HCT116 (cell line): Measurements from ENCODE around the gene CORO2A. TPM values are rescaled to one million over a fixed set of nuclear protein-coding genes. Genes with fewer than 3 reads are reported as not detected.

Experiments used
- ATAC-seq: fragments of 200-7000 bp; cut with Tn5 transposase; 2 replicates; pipeline ENCODE4 v1.9.1; 2020; ENCODE audit warnings: mild to moderate bottlenecking, moderate library complexity
- BruUV-seq: library from RNA; stranded (reverse); fragments of 400-500 nt; replicated peaks from 2 replicates; lab custom pipeline; 2021; lab: Mats Ljungman, UMichigan
- CTCF ChIA-PET: fragments of 300-600 bp; sonication (Branson Sonifier 250); formaldehyde crosslinking; loops from one replicate; lab custom pipeline; 2021; ENCODE audit warnings: antibody characterized with exemption; lab: Charles Lee
- POLR2A ChIA-PET: fragments of 300-600, 350-600 bp; sonication (Branson Sonifier 250); formaldehyde crosslinking; loops from one replicate; lab custom pipeline; 2021; ENCODE audit warnings: antibody characterized with exemption; lab: Charles Lee
- RAD21 ChIA-PET, 2 experiments: fragments of 300-600 bp; sonication (Branson Sonifier 250); formaldehyde crosslinking; loops; one replicate each; lab custom pipeline; 2023; ENCODE audit warnings: low total read pairs in 2 of 2; ENCODE audit not compliant: uncharacterized antibody in 2 of 2, unreplicated experiment in 2 of 2, low non-redundant PET in 1 of 2; lab: Charles Lee
- DNase-seq: peaks from one replicate; pipeline ENCODE4 v3.0.0-alpha.2; 2010; ENCODE audit warnings: low read depth, low spot score
- H2AFZ ChIP-seq: fragments of 200-600 bp; shearing (Covaris generic), sonication (generic); 2 replicates; pipeline ENCODE4 v1.6.1; 2017; ENCODE audit warnings: low read depth, mixed run types, mixed read lengths, antibody characterized with exemption, low read length; ENCODE audit not compliant: poor library complexity, severe bottlenecking
- H3K27ac ChIP-seq: 2 replicates; pipeline ENCODE4 v1.5.1; 2012; ENCODE audit warnings: low read depth, low read length
- H3K27me3 ChIP-seq: fragments of 200-600 bp; sonication (generic); 2 replicates; pipeline ENCODE4 v1.6.1; 2016; ENCODE audit warnings: mixed run types, low read length, mixed read lengths; ENCODE audit not compliant: insufficient read depth
- H3K36me3 ChIP-seq, 2 experiments: fragments of 200-500 bp in 1 of 2; fragments of 200-600 bp in 1 of 2; sonication (Bioruptor generic) in 1 of 2; sonication (generic) in 1 of 2; 2 replicates each; pipeline versions ENCODE4 v1.5.1 to v1.6.1; 2014 to 2016; ENCODE audit warnings: low read length in 2 of 2, inconsistent platforms in 1 of 2, mixed read lengths in 1 of 2, mixed run types in 1 of 2; ENCODE audit not compliant: insufficient read depth in 2 of 2, control insufficient read depth in 1 of 2
- H3K4me1 ChIP-seq, 2 experiments: fragments of 200-600 bp in 1 of 2; sonication (generic) in 1 of 2; 2 replicates each; pipeline versions ENCODE4 v1.5.1 to v1.6.1; 2012 to 2017; ENCODE audit warnings: low read length in 2 of 2, inconsistent platforms in 1 of 2, mild to moderate bottlenecking in 1 of 2, mixed read lengths in 1 of 2, mixed run types in 1 of 2, moderate library complexity in 1 of 2; ENCODE audit not compliant: insufficient read depth in 2 of 2, control insufficient read depth in 1 of 2
- H3K4me2 ChIP-seq: fragments of 200-600 bp; sonication (generic); 2 replicates; pipeline ENCODE4 v1.6.1; 2017; ENCODE audit warnings: mixed run types, low read length, mixed read lengths
- H3K4me3 ChIP-seq, 2 experiments: fragments of 200-600 bp in 1 of 2; sonication (generic) in 1 of 2; replicated peaks in 1 of 2; 2 replicates each; pipeline ENCODE4 v1.5.1; 2011 to 2016; ENCODE audit warnings: low read length in 2 of 2, control low read depth in 1 of 2, low read depth in 1 of 2, mild to moderate bottlenecking in 1 of 2, mixed read lengths in 1 of 2, mixed run types in 1 of 2
- H3K79me2 ChIP-seq: fragments of 200-600 bp; sonication (generic); 2 replicates; pipeline ENCODE4 v1.6.1; 2017; ENCODE audit warnings: mild to moderate bottlenecking, mixed run types, low read length, moderate library complexity, mixed read lengths; ENCODE audit not compliant: insufficient read depth
- H3K9ac ChIP-seq: fragments of 200-600 bp; sonication (generic); 2 replicates; pipeline ENCODE4 v1.6.1; 2016; ENCODE audit warnings: low read length, mixed read lengths
- H3K9me2 ChIP-seq: fragments of 200-600 bp; sonication (generic), shearing (Covaris generic); 2 replicates; pipeline ENCODE4 v1.6.1; 2017; ENCODE audit warnings: mixed run types, mild to moderate bottlenecking, moderate library complexity; ENCODE audit not compliant: insufficient read depth
- H3K9me3 ChIP-seq, 2 experiments: fragments of 200-500 bp in 1 of 2; fragments of 200-600 bp in 1 of 2; sonication (Bioruptor generic) in 1 of 2; sonication (generic) in 1 of 2; 2 replicates each; pipeline ENCODE4 v1.6.1; 2014 to 2017; ENCODE audit warnings: low read length in 2 of 2, mixed read lengths in 2 of 2, inconsistent platforms in 1 of 2, low read depth in 1 of 2, mild to moderate bottlenecking in 1 of 2, mixed run types in 1 of 2, moderate library complexity in 1 of 2; ENCODE audit not compliant: control insufficient read depth in 1 of 2, insufficient read depth in 1 of 2
- H4K20me1 ChIP-seq: fragments of 200-600 bp; sonication (generic), shearing (Covaris generic); 2 replicates; pipeline ENCODE4 v1.6.1; 2017; ENCODE audit warnings: mixed run types, mild to moderate bottlenecking, moderate library complexity; ENCODE audit not compliant: insufficient read depth
- CTCF ChIP-seq, 3 experiments: fragments of 200-600 bp in 1 of 3; sonication (generic) in 1 of 3; IDR thresholded peaks in 2 of 3; conservative IDR thresholded peaks in 1 of 3; 2 replicates each; pipeline ENCODE4 v1.5.1; 2012 to 2017; ENCODE audit warnings: low read depth in 2 of 3, low read length in 2 of 3, antibody characterized with exemption in 1 of 3, borderline replicate concordance in 1 of 3, control low read depth in 1 of 3, mild to moderate bottlenecking in 1 of 3, mixed read lengths in 1 of 3, mixed run types in 1 of 3, moderate library complexity in 1 of 3; ENCODE audit not compliant: insufficient read depth in 1 of 3
- EGR1 ChIP-seq: IDR thresholded peaks from 2 replicates; pipeline ENCODE4 v1.6.1; 2012; ENCODE audit warnings: low read depth
- MAX ChIP-seq: IDR thresholded peaks from 2 replicates; pipeline ENCODE4 v1.6.1; 2012
- ZFX ChIP-seq: fragments of 450-650 bp; IDR thresholded peaks from 2 replicates; pipeline ENCODE4 v1.6.1; 2017
- intact Hi-C: fragments of 100-400 bp; cut with micrococcal nuclease; formaldehyde crosslinking; loops from 2 replicates; pipeline ENCODE4 v1.10.0; 2022
- total RNA-seq: library from RNA; stranded (reverse); gene quantifications from one replicate; pipeline ENCODE4 v1.2.1, GENCODE V29; 2021; ENCODE audit not compliant: unreplicated experiment

Gene CORO2A
- total RNA-seq, 1 experiment from 2014 or later, result 5.7 TPM

DNA sequence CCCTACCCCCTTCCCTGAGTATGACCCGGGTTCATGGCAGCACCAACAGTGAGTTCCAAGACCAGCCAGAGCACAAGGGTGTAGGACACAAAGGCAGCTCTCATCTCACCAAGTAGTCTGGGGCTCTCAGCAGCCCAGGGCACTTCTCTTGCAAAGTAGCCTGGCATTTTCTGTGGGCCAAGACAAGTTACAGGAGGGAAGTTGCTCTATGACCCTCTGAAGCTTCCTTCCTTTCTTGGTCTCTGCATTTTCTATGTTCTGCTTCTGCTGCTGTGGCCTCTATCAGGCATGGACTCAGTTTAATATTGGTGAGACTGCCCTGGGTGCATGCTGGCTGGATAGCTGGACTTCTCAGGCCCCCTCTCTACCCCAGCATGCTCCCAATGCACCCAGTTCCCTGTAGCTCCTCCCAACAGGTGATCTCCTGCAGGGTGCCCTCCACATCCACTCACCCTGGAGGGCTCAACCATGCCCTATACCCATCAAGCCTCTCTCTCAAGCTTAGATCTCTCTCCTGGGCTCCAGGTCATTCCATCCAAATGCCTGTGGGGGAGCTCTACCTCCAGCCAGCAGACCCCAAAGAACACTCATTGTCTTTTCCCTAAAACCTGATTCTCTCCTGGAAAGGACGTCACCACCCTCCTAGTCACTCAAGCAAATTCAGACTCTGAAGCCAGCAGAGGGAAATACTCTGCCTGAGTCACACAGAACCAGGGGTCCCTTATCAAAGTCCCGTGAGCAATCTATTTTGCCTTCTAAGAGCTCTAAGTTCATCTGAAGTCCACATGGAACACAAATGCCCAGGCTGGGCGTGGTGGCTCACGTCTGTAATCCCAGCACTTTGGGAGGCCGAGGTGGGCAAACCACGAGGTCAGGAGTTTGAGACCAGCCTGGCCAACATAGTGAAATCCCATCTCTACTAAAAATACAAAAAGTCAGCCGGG, 49.2 kb upstream of the CORO2A start:
- no peak overlapping the region for H3K27ac ChIP-seq
- no peak for DNase-seq
- RAD21 ChIA-PET, result no interaction called here
- peaks cover 0 to 2% of the 10 kb centered on the region in 2 experiments; a peak in 1 of 4 replicates for H3K36me3 ChIP-seq
- H3K9me3 ChIP-seq, result no peaks in the 10 kb centered on the region
- no peak overlapping the region for H3K9ac ChIP-seq
- intact Hi-C loops, result no loop called here
- CTCF ChIA-PET, result interaction anchor here (1.0 to 1.7 kb wide), 3 partner anchors 9 to 14 kb away, joined by 3 to 7 read pairs (median 4); partner anchors contain the start of gene TBC1D2
- no peaks in the 10 kb centered on the region for H3K9me2 ChIP-seq
- POLR2A ChIA-PET, result interaction anchor here (1.3 kb wide), 1 partner anchor 123 kb away, joined by 3 read pairs; the partner anchor contains the start of gene TRIM14
- no peaks in the 10 kb centered on the region for H4K20me1 ChIP-seq
- no peak for TF ChIP-seq ZFX
- TF ChIP-seq CTCF (IDR thresholded peaks at IDR 0.05 in 2 of 3, conservative IDR thresholded peaks at IDR 0.05 in 1 of 3; ENCODE audit: borderline replicate concordance in 1 of 3, insufficient read depth in 1 of 3, low read depth in 2 of 3, low read length in 2 of 3), result peak in 2 of 3 experiments; percentile 43 to 49; a peak in 3 of 6 replicates
- TF ChIP-seq EGR1, result no peak
- TF ChIP-seq MAX, result no peak
- TF ChIP-seq, all 23 proteins: peak for 1
- no peaks in the 10 kb centered on the region for H3K27me3 ChIP-seq
- no peaks in the 10 kb centered on the region for H3K79me2 ChIP-seq
- no peak overlapping the region for H2AFZ ChIP-seq
- no peak overlapping the region for H3K4me3 ChIP-seq
- no TSS peak for BruUV-seq
- ATAC-seq, result peak; percentile 93
- H3K4me2 ChIP-seq, result no peak overlapping the region
- peaks cover 10 to 13% of the 10 kb centered on the region in 2 experiments; a peak in 2 of 4 replicates for H3K4me1 ChIP-seq
